ENCODE results near the gene SLC25A38. TPM values are rescaled to one million over a fixed set of nuclear protein-coding genes. Genes with fewer than 3 reads are reported as not detected.

The SLC25A38 gene
- total and polyA plus RNA-seq, 2 donors (not counting 1 experiment from before 2014, with no cell fraction given), result 22.0 to 23.3 TPM

DNA sequence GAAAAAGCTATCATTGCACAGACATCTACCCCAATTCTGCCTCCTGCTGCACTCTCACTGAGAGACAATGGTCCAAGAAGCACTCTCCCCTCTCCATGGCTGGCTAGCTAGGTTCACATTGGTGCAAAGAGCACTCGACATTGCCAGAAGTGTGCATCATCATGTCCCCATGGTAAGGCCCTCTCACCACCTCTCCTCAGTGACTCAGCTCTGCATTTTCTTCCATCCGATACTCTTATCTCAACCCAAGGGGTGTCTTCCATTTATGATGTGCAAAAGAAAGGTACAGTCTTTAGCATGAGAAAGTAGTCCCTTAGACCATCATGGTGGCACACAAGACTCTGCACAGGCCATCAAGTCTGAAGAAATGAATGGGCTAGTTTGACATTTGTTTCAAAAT lies 37.4 kb downstream of the SLC25A38 start:
- Histone ChIP-seq H3K9me3 (ENCODE audit: control insufficient read depth, insufficient read depth, low read depth, low read length) (no peaks in the 10 kb centered on the region), H3K79me2 (ENCODE audit: control insufficient read depth, insufficient read depth, low read length) (no peaks in the 10 kb centered on the region), H3K27ac (ENCODE audit: insufficient read depth, low read length) (no peak overlapping the region), H3K36me3 (ENCODE audit: control insufficient read depth, insufficient read depth, low read length) (no peaks in the 10 kb centered on the region), H2AFZ (ENCODE audit: low read length) (no peak overlapping the region), H3K27me3 (ENCODE audit: control insufficient read depth, insufficient read depth, low read length) (no peaks in the 10 kb centered on the region), H4K20me1 (ENCODE audit: control insufficient read depth, extremely low read depth, insufficient read depth, low read length) (no peaks in the 10 kb centered on the region), H3K4me1 (ENCODE audit: control insufficient read depth, extremely low read depth, insufficient read depth, low read length) (no peaks in the 10 kb centered on the region), H3K4me2 (ENCODE audit: extremely low read depth, insufficient read depth, low read length) (no peak overlapping the region), H3K9ac (ENCODE audit: insufficient read depth, low read length) (no peak overlapping the region), H3K4me3 (replicated peaks in 1 of 4; ENCODE audit: control extremely low read depth in 1 of 4, insufficient read depth in 1 of 4, low read depth in 3 of 4, low read length in 4 of 4) (no peak overlapping the region)
- TF ChIP-seq, protein P1, sequence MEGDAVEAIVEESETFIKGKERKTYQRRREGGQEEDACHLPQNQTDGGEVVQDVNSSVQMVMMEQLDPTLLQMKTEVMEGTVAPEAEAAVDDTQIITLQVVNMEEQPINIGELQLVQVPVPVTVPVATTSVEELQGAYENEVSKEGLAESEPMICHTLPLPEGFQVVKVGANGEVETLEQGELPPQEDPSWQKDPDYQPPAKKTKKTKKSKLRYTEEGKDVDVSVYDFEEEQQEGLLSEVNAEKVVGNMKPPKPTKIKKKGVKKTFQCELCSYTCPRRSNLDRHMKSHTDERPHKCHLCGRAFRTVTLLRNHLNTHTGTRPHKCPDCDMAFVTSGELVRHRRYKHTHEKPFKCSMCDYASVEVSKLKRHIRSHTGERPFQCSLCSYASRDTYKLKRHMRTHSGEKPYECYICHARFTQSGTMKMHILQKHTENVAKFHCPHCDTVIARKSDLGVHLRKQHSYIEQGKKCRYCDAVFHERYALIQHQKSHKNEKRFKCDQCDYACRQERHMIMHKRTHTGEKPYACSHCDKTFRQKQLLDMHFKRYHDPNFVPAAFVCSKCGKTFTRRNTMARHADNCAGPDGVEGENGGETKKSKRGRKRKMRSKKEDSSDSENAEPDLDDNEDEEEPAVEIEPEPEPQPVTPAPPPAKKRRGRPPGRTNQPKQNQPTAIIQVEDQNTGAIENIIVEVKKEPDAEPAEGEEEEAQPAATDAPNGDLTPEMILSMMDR (conservative IDR thresholded peaks at IDR 0.05 in 1 of 2, IDR thresholded peaks at IDR 0.05 in 1 of 2; ENCODE audit: low read depth in 1 of 2, low read length in 2 of 2), result no peak
- no peak for TF ChIP-seq EZH2 (IDR thresholded peaks at IDR 0.05; ENCODE audit: low read length, missing control alignments)
- DNase-seq (ENCODE audit: low read depth in 2 of 2), result no peak

DNA sequence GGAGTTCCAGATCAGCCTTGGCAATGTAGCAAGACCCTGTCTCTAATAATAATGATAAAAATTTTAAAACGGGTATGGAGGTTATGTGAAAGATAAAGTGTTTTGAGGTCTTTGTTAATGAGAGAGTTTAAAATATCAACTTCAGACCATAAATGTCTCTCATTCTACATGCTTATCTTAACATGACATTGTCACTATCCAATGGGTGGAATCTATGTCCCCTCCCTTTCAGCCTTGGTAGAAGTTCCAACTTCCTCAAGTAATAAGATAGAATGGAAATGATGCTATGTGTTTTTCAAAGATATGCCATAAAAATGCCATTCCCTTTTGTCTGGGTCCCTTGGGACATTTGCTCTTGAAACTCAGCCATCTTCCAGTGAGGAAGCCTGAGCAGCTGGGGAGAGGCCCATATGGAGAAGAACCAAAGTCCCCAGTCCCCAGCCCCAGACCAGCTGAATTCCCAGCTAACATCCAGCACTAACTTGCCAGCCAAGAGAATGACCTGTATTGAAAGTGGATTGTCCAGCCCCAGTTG lies 40.3 kb downstream of the SLC25A38 start:
- Histone ChIP-seq H2AFZ (ENCODE audit: low read length) (no peak overlapping the region), H3K36me3 (ENCODE audit: control insufficient read depth, insufficient read depth, low read length) (no peaks in the 10 kb centered on the region), H3K27me3 (ENCODE audit: control insufficient read depth, insufficient read depth, low read length) (no peaks in the 10 kb centered on the region), H3K27ac (ENCODE audit: insufficient read depth, low read length) (no peak overlapping the region), H3K9ac (ENCODE audit: insufficient read depth, low read length) (no peak overlapping the region), H3K4me1 (ENCODE audit: control insufficient read depth, extremely low read depth, insufficient read depth, low read length) (no peaks in the 10 kb centered on the region), H3K4me3 (replicated peaks in 1 of 4; ENCODE audit: control extremely low read depth in 1 of 4, insufficient read depth in 1 of 4, low read depth in 3 of 4, low read length in 4 of 4) (no peak overlapping the region), H4K20me1 (ENCODE audit: control insufficient read depth, extremely low read depth, insufficient read depth, low read length) (no peaks in the 10 kb centered on the region), H3K4me2 (ENCODE audit: extremely low read depth, insufficient read depth, low read length) (no peak overlapping the region), H3K79me2 (ENCODE audit: control insufficient read depth, insufficient read depth, low read length) (no peaks in the 10 kb centered on the region), H3K9me3 (ENCODE audit: control insufficient read depth, insufficient read depth, low read depth, low read length) (no peaks in the 10 kb centered on the region)
- TF ChIP-seq, protein P1 (conservative IDR thresholded peaks at IDR 0.05 in 1 of 2, IDR thresholded peaks at IDR 0.05 in 1 of 2; ENCODE audit: low read depth in 1 of 2, low read length in 2 of 2), result no peak
- no peak for TF ChIP-seq EZH2 (IDR thresholded peaks at IDR 0.05; ENCODE audit: low read length, missing control alignments)
- no peak for DNase-seq (ENCODE audit: low read depth in 2 of 2)

DNA sequence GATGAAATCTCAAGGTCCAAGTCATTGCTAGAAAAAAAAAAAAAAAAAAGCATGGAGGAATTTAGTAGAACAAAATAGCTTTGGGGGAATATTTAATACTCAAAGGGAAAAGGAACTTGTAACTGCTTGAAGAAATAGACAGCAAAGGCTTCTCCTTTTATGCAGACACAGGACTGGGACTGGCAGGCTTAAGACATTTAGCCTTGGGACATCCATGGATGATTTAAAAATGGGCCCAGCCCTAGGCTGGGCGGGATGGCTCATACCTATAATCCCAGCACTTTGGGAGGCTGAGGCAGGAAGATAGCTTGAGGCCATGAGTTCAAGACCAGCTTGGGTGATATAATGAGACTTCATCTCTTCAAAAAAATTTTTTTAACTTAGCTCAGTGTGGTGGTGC lies 43.1 kb downstream of the SLC25A38 start:
- no peak overlapping the region for H3K4me3 ChIP-seq (replicated peaks in 1 of 4; ENCODE audit: control extremely low read depth in 1 of 4, insufficient read depth in 1 of 4, low read depth in 3 of 4, low read length in 4 of 4)
- H3K4me2 ChIP-seq (ENCODE audit: extremely low read depth, insufficient read depth, low read length), result no peak overlapping the region
- H3K27me3 ChIP-seq (ENCODE audit: control insufficient read depth, insufficient read depth, low read length), result no peaks in the 10 kb centered on the region
- H3K27ac ChIP-seq (ENCODE audit: insufficient read depth, low read length), result no peak overlapping the region
- no peaks in the 10 kb centered on the region for H3K36me3 ChIP-seq (ENCODE audit: control insufficient read depth, insufficient read depth, low read length)
- H2AFZ ChIP-seq (ENCODE audit: low read length), result no peak overlapping the region
- no peaks in the 10 kb centered on the region for H3K9me3 ChIP-seq (ENCODE audit: control insufficient read depth, insufficient read depth, low read depth, low read length)
- H3K4me1 ChIP-seq (ENCODE audit: control insufficient read depth, extremely low read depth, insufficient read depth, low read length), result no peaks in the 10 kb centered on the region
- no peak overlapping the region for H3K9ac ChIP-seq (ENCODE audit: insufficient read depth, low read length)
- DNase-seq (ENCODE audit: low read depth in 2 of 2), result no peak
- H4K20me1 ChIP-seq (ENCODE audit: control insufficient read depth, extremely low read depth, insufficient read depth, low read length), result no peaks in the 10 kb centered on the region
- no peaks in the 10 kb centered on the region for H3K79me2 ChIP-seq (ENCODE audit: control insufficient read depth, insufficient read depth, low read length)
- TF ChIP-seq, protein P1 (conservative IDR thresholded peaks at IDR 0.05 in 1 of 2, IDR thresholded peaks at IDR 0.05 in 1 of 2; ENCODE audit: low read depth in 1 of 2, low read length in 2 of 2), result no peak
- no peak for TF ChIP-seq EZH2 (IDR thresholded peaks at IDR 0.05; ENCODE audit: low read length, missing control alignments)
